C4-2B (cell line): ENCODE measurements around the gene ID1.

Experiments used
- ZFX ChIP-seq: fragments of 450-650 bp; IDR thresholded peaks from 2 replicates; pipeline ENCODE4 v1.6.1; 2017
- TF ChIP-seq, protein P1 (sequence below): fragments of 450-650 bp; conservative IDR thresholded peaks from 2 replicates; pipeline ENCODE4 v1.5.1; 2017; ENCODE audit warnings: mild to moderate bottlenecking

DNA sequence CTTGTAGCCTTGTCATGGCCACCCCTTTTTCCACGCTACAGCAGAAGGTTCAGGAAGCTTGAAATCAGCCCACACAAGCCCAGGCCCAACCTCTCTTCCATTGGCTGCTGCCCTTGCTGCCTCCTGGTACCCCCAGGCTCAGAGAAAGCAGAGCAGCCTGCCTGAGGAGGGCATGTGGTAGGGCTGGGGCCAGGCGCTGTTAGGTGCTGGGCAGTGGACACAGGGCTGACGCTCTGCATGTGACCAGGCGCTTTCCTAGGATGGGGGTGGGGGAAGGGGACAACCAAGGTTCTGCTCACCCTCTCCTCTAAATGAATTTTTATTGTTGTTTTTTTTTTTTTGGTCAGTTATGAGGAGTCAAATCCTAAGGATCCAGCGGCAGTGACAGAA lies 36.3 kb upstream of the ID1 start:
- TF ChIP-seq, protein P1, sequence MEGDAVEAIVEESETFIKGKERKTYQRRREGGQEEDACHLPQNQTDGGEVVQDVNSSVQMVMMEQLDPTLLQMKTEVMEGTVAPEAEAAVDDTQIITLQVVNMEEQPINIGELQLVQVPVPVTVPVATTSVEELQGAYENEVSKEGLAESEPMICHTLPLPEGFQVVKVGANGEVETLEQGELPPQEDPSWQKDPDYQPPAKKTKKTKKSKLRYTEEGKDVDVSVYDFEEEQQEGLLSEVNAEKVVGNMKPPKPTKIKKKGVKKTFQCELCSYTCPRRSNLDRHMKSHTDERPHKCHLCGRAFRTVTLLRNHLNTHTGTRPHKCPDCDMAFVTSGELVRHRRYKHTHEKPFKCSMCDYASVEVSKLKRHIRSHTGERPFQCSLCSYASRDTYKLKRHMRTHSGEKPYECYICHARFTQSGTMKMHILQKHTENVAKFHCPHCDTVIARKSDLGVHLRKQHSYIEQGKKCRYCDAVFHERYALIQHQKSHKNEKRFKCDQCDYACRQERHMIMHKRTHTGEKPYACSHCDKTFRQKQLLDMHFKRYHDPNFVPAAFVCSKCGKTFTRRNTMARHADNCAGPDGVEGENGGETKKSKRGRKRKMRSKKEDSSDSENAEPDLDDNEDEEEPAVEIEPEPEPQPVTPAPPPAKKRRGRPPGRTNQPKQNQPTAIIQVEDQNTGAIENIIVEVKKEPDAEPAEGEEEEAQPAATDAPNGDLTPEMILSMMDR: no peak
- TF ChIP-seq ZFX: no peak
